H9 (cell line): ENCODE data around the gene SIN3B. TPM values are rescaled to one million over a fixed set of nuclear protein-coding genes. Genes with fewer than 3 reads are reported as not detected.

ENCODE experiments used
- DNase-seq: peaks from one replicate; pipeline ENCODE4 v3.0.0-alpha.2; 2017
- H2AFZ ChIP-seq: one replicate; pipeline ENCODE4 v1.6.1; 2013; ENCODE audit warnings: mild to moderate bottlenecking, low read length, control low read depth, moderate library complexity
- H2AK5ac ChIP-seq: 2 replicates; pipeline ENCODE4 v1.6.1; 2013; ENCODE audit warnings: low read length, control low read depth, mixed read lengths; ENCODE audit not compliant: insufficient read length
- H2BK120ac ChIP-seq: one replicate; pipeline ENCODE4 v1.6.1; 2013; ENCODE audit warnings: low read depth, mild to moderate bottlenecking, low read length, control low read depth, inconsistent platforms; ENCODE audit not compliant: poor library complexity, severe bottlenecking
- H2BK12ac ChIP-seq: 2 replicates; pipeline ENCODE4 v1.6.1; 2013; ENCODE audit warnings: low read length, control low read depth, mixed read lengths, low read depth; ENCODE audit not compliant: insufficient read length
- H2BK15ac ChIP-seq: 2 replicates; pipeline ENCODE4 v1.6.1; 2013; ENCODE audit warnings: low read depth, low read length, control low read depth
- H2BK20ac ChIP-seq: one replicate; pipeline ENCODE4 v1.6.1; 2013; ENCODE audit warnings: low read depth, mild to moderate bottlenecking, low read length, control low read depth, inconsistent platforms; ENCODE audit not compliant: poor library complexity, severe bottlenecking
- H2BK5ac ChIP-seq: 2 replicates; pipeline ENCODE4 v1.6.1; 2013; ENCODE audit warnings: low read length, control low read depth, mixed read lengths; ENCODE audit not compliant: insufficient read length
- H3K14ac ChIP-seq: 2 replicates; pipeline ENCODE4 v1.6.1; 2013; ENCODE audit warnings: low read length, control low read depth; ENCODE audit not compliant: insufficient read depth
- H3K18ac ChIP-seq: 2 replicates; pipeline ENCODE4 v1.6.1; 2013; ENCODE audit warnings: low read depth, mild to moderate bottlenecking, mixed read lengths, low read length, control low read depth; ENCODE audit not compliant: insufficient read length
- H3K23ac ChIP-seq: 2 replicates; pipeline ENCODE4 v1.6.1; 2013; ENCODE audit warnings: low read length, control low read depth, mixed read lengths, low read depth; ENCODE audit not compliant: insufficient read length
- H3K23me2 ChIP-seq: 2 replicates; pipeline ENCODE4 v1.6.1; 2013; ENCODE audit warnings: low read depth, mild to moderate bottlenecking, mixed read lengths, low read length, control low read depth; ENCODE audit not compliant: insufficient read length, poor library complexity, severe bottlenecking
- H3K27ac ChIP-seq: 2 replicates; pipeline ENCODE4 v1.5.1; 2013; ENCODE audit warnings: low read length, control low read depth, mixed read lengths, low read depth; ENCODE audit not compliant: insufficient read length
- H3K27me3 ChIP-seq: 2 replicates; pipeline ENCODE4 v1.6.1; 2013; ENCODE audit warnings: low read length, control low read depth, inconsistent platforms; ENCODE audit not compliant: insufficient read depth
- H3K4ac ChIP-seq: 2 replicates; pipeline ENCODE4 v1.6.1; 2013; ENCODE audit warnings: low read depth, mild to moderate bottlenecking, control low read depth, inconsistent platforms, low read length, moderate library complexity
- H3K4me1 ChIP-seq: 2 replicates; pipeline ENCODE4 v1.6.1; 2013; ENCODE audit warnings: low read length, control low read depth, inconsistent platforms; ENCODE audit not compliant: insufficient read depth
- H3K4me2 ChIP-seq: 2 replicates; pipeline ENCODE4 v1.6.1; 2013; ENCODE audit warnings: low read length, control low read depth, mixed read lengths; ENCODE audit not compliant: insufficient read length, insufficient read depth
- H3K56ac ChIP-seq: 2 replicates; pipeline ENCODE4 v1.6.1; 2013; ENCODE audit warnings: low read depth, mild to moderate bottlenecking, mixed read lengths, low read length, control low read depth; ENCODE audit not compliant: insufficient read length
- H3K79me1 ChIP-seq: 2 replicates; pipeline ENCODE4 v1.6.1; 2013; ENCODE audit warnings: low read depth, mild to moderate bottlenecking, moderate library complexity, low read length, control low read depth, inconsistent platforms; ENCODE audit not compliant: insufficient read depth, poor library complexity, severe bottlenecking
- H3K79me2 ChIP-seq: 2 replicates; pipeline ENCODE4 v1.6.1; 2013; ENCODE audit warnings: low read length, control low read depth, inconsistent platforms; ENCODE audit not compliant: insufficient read depth
- H3K9ac ChIP-seq: 2 replicates; pipeline ENCODE4 v1.6.1; 2013; ENCODE audit warnings: low read length, control low read depth, mixed read lengths; ENCODE audit not compliant: insufficient read length; ENCODE audit errors: extremely low read depth
- H3K9me3 ChIP-seq: one replicate; pipeline ENCODE4 v1.6.1; 2013; ENCODE audit warnings: low read depth, low read length, inconsistent platforms; ENCODE audit not compliant: control insufficient read depth
- H3T11ph ChIP-seq: one replicate; pipeline ENCODE4 v1.6.1; 2013; ENCODE audit warnings: mild to moderate bottlenecking, low read length, control low read depth, inconsistent platforms
- H4K20me1 ChIP-seq: one replicate; pipeline ENCODE4 v1.6.1; 2013; ENCODE audit not compliant: control insufficient read depth, insufficient read length, insufficient read depth
- H4K5ac ChIP-seq: 2 replicates; pipeline ENCODE4 v1.6.1; 2013; ENCODE audit warnings: low read depth, mild to moderate bottlenecking, mixed read lengths, low read length, control low read depth; ENCODE audit not compliant: insufficient read length
- H4K8ac ChIP-seq: replicated peaks from 2 replicates; pipeline ENCODE4 v1.6.1; 2013; ENCODE audit warnings: low read length, control low read depth, mixed read lengths, low read depth; ENCODE audit not compliant: insufficient read length
- H4K91ac ChIP-seq: 2 replicates; pipeline ENCODE4 v1.6.1; 2013; ENCODE audit warnings: low read depth, mild to moderate bottlenecking, moderate library complexity, mixed read lengths, low read length, control low read depth; ENCODE audit not compliant: insufficient read length
- H3K27ac Mint-ChIP-seq, 3 experiments: 2 replicates in 2 of 3; 3 replicates in 1 of 3; pipeline ENCODE4 v1.8.0; 2020 to 2021; ENCODE audit warnings: mixed read lengths in 3 of 3, mild to moderate bottlenecking in 1 of 3, moderate library complexity in 1 of 3
- H3K27me3 Mint-ChIP-seq: 2 replicates; pipeline ENCODE4 v1.8.0; 2021; ENCODE audit warnings: low read depth, mild to moderate bottlenecking, moderate library complexity, mixed read lengths
- H3K36me3 Mint-ChIP-seq, 3 experiments: 2 replicates in 2 of 3; 3 replicates in 1 of 3; pipeline ENCODE4 v1.8.0; 2020 to 2021; ENCODE audit warnings: low read depth in 3 of 3, mixed read lengths in 3 of 3; ENCODE audit not compliant: insufficient read depth in 1 of 3
- H3K4me1 Mint-ChIP-seq, 2 experiments: 2 replicates each; pipeline ENCODE4 v1.8.0; 2020; ENCODE audit warnings: mixed read lengths in 2 of 2
- H3K4me3 Mint-ChIP-seq, 2 experiments: 2 replicates in 1 of 2; 3 replicates in 1 of 2; pipeline ENCODE4 v1.8.0; 2020 to 2021; ENCODE audit warnings: mild to moderate bottlenecking in 2 of 2, mixed read lengths in 2 of 2, moderate library complexity in 1 of 2
- H3K9me3 Mint-ChIP-seq, 2 experiments: 2 replicates in 1 of 2; 3 replicates in 1 of 2; pipeline ENCODE4 v1.8.0; 2020; ENCODE audit warnings: mild to moderate bottlenecking in 2 of 2, mixed read lengths in 2 of 2, moderate library complexity in 1 of 2
- CTCF ChIP-seq: fragments of 200-600 bp; sonication (generic); conservative IDR thresholded peaks from 3 replicates; pipeline ENCODE4 v1.8.0; 2021; ENCODE audit warnings: antibody characterized with exemption, mild to moderate bottlenecking
- WGBS: extraction: QIAGEN DNeasy Blood & Tissue Kit; methylation state at CpG from one replicate; pipeline ENCODE4 v1.1.7; 2013; ENCODE audit warnings: missing lambda C conversion rate, low lambda C conversion rate, mixed read lengths; ENCODE audit not compliant: insufficient read length; ENCODE audit errors: extremely low coverage; 5-methylcytosine and 5-hydroxymethylcytosine counted together
- total RNA-seq: library from RNA; stranded (reverse); gene quantifications from 2 replicates; pipeline ENCODE4 v1.2.1, GENCODE V29; 2021

The SIN3B gene
- total RNA-seq, 1 experiment from 2014 or later = 72.7 TPM

GRCh38 chr19:16829822-16830289, 658 bp downstream of the SIN3B start:
- H3K9me3 ChIP-seq = no peaks in the 10 kb centered on the region
- H2BK20ac ChIP-seq = no peak overlapping the region
- peak overlapping the region; percentile 60 for H3K9ac ChIP-seq
- H3K27ac ChIP-seq = no peak overlapping the region
- peak overlapping the region; percentile 82 for H3K4me2 ChIP-seq
- H4K20me1 ChIP-seq = no peaks in the 10 kb centered on the region
- H3K4me1 Mint-ChIP-seq = peaks cover 32% of the 10 kb centered on the region in 2 experiments
- H3K56ac ChIP-seq = no peak overlapping the region
- H4K8ac ChIP-seq = no peak overlapping the region
- no peaks in the 10 kb centered on the region for H3K27me3 ChIP-seq
- no peak for DNase-seq
- H3K79me1 ChIP-seq = peaks cover 9% of the 10 kb centered on the region
- no peak for TF ChIP-seq CTCF
- WGBS = no CpG with 5 or more reads among the region's 13 CpGs
- no peak overlapping the region for H4K91ac ChIP-seq
- peak overlapping the region in 2 of 3 experiments; percentile 59 to 91; a peak in 2 of 7 replicates for H3K27ac Mint-ChIP-seq
- no peak overlapping the region for H3K4ac ChIP-seq
- H3K4me3 Mint-ChIP-seq = peak overlapping the region; percentile 87 to 94
- peaks cover 5% of the 10 kb centered on the region for H3K23me2 ChIP-seq
- no peak overlapping the region for H2AK5ac ChIP-seq
- H3K4me1 ChIP-seq = peaks cover 3% of the 10 kb centered on the region; the same call in 1 of the 2 replicates
- H2BK12ac ChIP-seq = no peak overlapping the region
- H3T11ph ChIP-seq = no peak overlapping the region
- H2BK15ac ChIP-seq = no peak overlapping the region
- no peak overlapping the region for H3K18ac ChIP-seq
- no peak overlapping the region for H4K5ac ChIP-seq
- no peak overlapping the region for H2AFZ ChIP-seq
- H3K9me3 Mint-ChIP-seq = no peaks in the 10 kb centered on the region; a peak in 1 of 5 replicates
- peaks cover 5% of the 10 kb centered on the region for H3K27me3 Mint-ChIP-seq
- no peaks in the 10 kb centered on the region for H3K79me2 ChIP-seq
- no peak overlapping the region; the same call in 1 of the 2 replicates for H3K14ac ChIP-seq
- peaks cover 23 to 43% (median 42%) of the 10 kb centered on the region in 3 experiments for H3K36me3 Mint-ChIP-seq
- no peak overlapping the region for H2BK120ac ChIP-seq
- H2BK5ac ChIP-seq = no peak overlapping the region
- H3K23ac ChIP-seq = no peak overlapping the region
